Amniotic stem cell (primary cell): ENCODE measurements around the gene PDF.
A peak's percentile ranks its signal among the peaks of the same experiment; 100 is the strongest.
"Not testable (repeated sequence)": the region's sequence is repeated elsewhere in the genome, so short reads cannot be mapped to it uniquely, and the experiment has no call there.

Experiments used
- DNase-seq: peaks from one replicate; lab custom pipeline; 2025; lab: John Stamatoyannopoulos, UW

The PDF gene

DNA sequence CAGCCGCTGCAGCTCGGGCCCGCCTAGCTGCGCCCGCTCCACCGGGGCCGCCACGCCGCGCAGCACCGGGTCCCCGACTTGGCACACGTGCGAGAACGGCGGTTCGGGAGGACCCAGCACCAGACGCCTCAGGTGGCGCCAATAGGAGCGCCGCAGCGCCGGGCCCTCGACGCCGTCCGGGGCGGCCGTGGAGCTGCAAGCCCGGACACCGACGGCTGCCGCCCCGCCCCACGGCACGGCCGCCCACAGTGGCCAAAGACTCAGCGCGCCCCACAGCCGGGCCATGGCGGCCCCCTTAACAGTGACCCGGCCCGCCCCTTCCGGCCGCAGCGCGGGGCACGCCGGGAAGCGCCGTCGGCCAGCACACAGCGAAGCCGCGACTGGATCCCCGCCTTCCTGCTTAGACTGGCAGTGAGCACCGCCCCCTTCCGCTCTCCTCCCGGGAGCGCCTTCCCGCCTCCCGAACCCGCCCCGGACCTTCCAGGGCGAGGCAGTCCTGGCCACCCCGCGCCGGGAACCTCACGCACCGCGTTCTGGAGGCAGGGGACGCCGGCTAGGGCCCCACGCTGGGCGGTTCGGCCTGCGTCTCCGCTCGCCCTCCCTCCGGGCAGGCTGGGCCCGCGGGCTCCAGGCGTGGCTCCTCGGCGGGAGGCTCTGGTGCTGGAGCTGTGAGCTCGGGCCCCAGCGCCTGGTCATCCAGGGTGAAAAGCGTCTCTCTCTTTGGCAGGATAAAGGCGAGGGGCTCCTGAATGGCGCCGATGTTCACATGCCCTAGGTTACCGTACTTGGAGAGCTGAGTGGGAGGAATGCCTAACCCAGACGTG, at the start of gene PDF:
Gene PDF (minus strand): TSS at position 303 of the 824 bp plus-strand sequence. CDS start 18 bp downstream, at position 285.
- peak; percentile 90 for DNase-seq

GRCh38 chr16:69378760-69379159, 48.4 kb upstream of the PDF start:
- DNase-seq, result no peak

- DNase-seq, result no peak
Measured at GRCh38 chr16:69378036-69378435, 47.6 kb upstream of the PDF start.

- DNase-seq, result no peak
Measured at GRCh38 chr16:69376393-69377059, 46.1 kb upstream of the PDF start.

DNA sequence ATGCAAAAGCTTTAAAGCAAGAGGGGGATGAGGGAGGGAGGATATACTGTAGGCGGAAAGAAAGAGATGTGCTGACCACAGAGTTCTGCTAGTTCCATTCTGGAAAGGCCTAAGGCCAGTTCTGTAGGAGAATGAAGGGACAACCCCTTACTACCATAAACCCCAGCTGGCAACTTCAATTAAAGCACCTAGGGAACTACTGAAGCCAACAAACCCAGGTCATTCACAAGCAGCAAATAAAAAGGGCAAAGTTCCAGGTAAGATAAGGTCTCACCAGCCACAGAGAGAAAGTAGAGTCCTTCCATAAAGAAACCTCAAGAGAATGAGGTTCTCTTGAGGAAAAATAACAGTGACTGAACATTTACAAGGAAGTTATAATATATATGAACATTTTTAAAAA, 42.6 kb upstream of the PDF start:
- DNase-seq, result no peak

- no peak for DNase-seq
Measured at GRCh38 chr16:69371564-69371963, 41.2 kb upstream of the PDF start.

DNA sequence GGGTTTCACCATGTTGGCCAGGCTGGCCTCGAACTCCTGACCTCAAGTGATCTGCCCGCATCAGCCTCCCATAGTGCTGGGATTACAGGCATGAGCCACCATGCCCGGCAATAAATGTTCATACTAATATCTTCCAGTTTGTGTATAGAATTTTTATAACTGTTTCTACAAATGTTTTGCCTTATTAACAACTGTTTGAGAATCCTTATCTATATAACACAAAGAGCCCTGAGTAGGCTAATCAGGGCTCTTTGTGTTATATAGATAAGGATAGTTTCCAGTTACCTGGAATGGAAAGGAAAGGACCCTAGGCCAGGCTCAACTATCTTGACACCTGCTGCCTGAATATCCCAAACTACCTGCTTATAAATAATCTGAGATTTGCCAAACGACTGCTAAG, 38.5 kb upstream of the PDF start:
- no peak for DNase-seq

GRCh38 chr16:69367980-69368379, 37.6 kb upstream of the PDF start:
- DNase-seq, result no peak

- no peak for DNase-seq
Measured at GRCh38 chr16:69366431-69366830, 36.0 kb upstream of the PDF start.

- no peak for DNase-seq
Measured at GRCh38 chr16:69365901-69366300, 35.5 kb upstream of the PDF start.

DNA sequence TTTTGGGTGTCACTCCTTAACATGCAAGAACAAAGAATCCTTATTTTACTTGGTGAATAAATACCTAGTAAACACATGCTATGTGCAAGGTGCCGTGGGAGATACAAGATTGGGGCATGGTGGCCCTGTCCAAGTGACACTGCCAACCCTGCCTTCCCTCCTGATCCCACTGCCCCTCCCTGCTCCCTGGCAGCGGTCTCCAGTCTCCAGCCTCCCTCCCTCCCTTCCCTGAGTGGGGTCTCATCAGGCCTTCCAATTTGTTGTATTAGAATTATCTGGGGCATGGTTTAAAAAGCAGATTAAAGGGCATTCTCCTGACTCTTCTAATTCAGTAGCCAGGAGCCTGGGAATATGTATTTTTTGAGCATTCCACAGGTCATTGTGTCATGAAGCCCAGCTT, 33.7 kb upstream of the PDF start:
- no peak for DNase-seq

- DNase-seq, result no peak
Measured at GRCh38 chr16:69363281-69363717, 32.9 kb upstream of the PDF start.

DNA sequence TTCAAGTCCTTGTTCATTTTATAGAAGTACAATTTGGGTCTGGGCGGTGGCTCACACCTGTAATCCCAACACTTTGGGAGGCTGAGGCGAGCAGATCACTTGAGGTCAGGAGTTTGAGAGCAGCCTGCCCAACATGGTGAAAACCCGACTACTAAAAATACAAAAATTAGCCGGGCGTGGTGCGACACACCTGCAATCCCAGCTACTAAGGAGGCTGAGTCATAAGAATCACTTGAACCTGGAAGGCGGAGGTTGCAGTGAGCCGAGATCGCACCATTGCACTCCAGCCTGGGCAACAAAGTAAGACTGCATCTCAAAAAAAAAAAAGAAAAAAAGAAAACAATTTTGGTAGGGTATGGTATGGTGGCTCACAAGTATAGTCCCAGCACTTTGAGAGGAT, 29.7 kb upstream of the PDF start:
- DNase-seq, result not testable (repeated sequence)

GRCh38 chr16:69351309-69352027, 21.1 kb upstream of the PDF start, which contains the start of gene TMED6:
TSS of gene TMED6 (minus strand) at chr16:69351786. CDS start at chr16:69351753, 33 bp downstream.
- DNase-seq, result no peak

GRCh38 chr16:69350536-69351133, 20.2 kb upstream of the PDF start:
- DNase-seq, result no peak

DNA sequence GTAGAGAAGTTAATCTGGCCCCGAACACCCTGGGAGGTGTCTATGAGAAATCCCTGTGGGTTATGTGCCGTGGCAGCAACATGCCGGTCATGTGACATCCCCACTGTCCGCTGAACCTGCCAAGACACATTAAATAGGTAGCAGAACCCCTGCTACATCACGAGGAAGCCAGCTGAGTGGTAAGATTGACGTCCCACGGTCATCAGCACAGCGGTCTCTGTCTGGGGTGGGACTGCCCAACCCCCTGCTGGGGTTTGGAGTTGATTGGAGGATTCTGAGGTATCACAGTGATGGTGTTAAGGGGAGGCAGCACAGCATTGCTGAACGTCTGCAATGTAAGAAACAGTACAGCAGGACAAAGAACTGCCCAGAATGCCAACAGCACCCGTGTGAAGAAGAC, 19.1 kb upstream of the PDF start:
- DNase-seq, result no peak

- no peak for DNase-seq
Measured at GRCh38 chr16:69348222-69348621, 17.8 kb upstream of the PDF start.

DNA sequence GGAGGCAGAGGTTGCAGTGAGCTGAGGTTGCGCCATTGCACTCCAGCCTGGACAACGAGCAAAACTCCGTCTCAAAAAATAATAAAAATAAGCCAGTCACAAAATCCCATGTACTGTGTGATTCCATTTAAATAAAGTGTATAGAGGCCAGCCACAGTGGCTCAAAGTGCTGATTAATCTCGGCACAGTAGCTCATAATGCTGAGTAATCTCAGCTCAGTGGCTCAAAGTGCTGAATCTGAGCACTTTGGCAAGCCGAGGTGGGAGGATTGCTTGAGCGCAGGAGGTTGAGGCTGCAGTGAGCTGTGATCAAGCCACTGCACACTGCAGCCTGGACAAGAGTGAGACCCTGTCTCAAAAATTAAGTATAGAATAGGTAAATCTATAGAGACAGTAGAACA, 16.3 kb upstream of the PDF start:
- DNase-seq, result no peak

DNA sequence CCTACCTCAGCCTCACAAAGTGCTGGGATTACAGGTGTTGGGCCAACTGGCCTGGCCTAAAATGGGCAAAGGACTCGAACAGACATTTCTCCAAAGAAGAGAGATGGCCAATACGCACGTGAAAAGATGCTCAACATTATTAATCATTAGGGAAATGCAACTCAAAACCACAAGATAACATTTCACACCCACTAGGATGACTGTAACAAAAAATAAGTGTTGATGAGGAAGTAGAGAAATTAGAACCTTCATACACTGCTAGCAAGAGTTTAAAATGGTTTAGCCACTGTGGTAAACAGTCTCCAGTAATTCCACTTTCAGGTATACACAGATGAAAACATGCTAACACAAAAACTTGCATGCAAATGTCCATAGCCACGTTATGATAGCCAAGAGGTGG, 15.5 kb upstream of the PDF start:
- no peak for DNase-seq

- no peak for DNase-seq
Measured at GRCh38 chr16:69344171-69344570, 13.8 kb upstream of the PDF start.

DNA sequence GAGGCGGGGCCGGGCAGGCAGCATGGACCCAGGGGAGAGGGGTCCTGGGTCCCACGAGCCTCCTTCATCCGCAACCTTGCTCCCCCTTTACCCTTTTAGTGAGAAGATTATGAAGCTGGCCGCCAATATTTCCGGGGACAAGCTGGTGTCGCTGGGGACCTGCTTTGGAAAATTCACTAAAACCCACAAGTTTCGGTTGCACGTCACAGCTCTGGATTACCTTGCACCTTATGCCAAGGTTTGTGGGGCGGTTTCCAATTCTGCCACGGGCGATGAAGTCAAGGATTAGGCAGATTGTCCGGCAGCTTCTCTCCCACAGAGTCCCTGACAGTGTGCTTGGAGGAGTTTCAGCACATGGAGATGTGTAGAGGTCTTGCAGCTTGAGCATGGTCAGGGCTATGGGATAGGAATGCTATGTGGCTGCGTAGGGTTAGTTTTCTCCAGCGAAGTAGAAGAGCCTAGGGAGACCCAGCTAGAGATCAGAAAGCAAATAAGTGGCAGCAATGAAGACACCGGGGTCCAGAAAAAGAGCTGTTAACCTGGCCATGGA, 9.8 kb upstream of the PDF start:
- no peak for DNase-seq
